NCI-H1105 (cell line): ENCODE measurements around the gene TRNAU1AP.
"Not testable (repeated sequence)": the region's sequence is repeated elsewhere in the genome, so short reads cannot be mapped to it uniquely, and the experiment has no call there.

ENCODE experiments used
- DNase-seq: peaks from one replicate; lab custom pipeline; 2025; lab: John Stamatoyannopoulos, UW

Gene TRNAU1AP

GRCh38 chr1:28521502-28522164 lies 31.3 kb upstream of the TRNAU1AP start:
- DNase-seq, result no peak

- not testable (repeated sequence) for DNase-seq
These were observed 30.3 kb upstream of the TRNAU1AP start for GRCh38 chr1:28522537-28522936.

GRCh38 chr1:28525002-28525642 lies 27.8 kb upstream of the TRNAU1AP start:
- not testable (repeated sequence) for DNase-seq

GRCh38 chr1:28526886-28527285 lies 26.0 kb upstream of the TRNAU1AP start:
- DNase-seq, result no peak

- no peak for DNase-seq
These were observed 22.4 kb upstream of the TRNAU1AP start for GRCh38 chr1:28530456-28530855.

GRCh38 chr1:28534671-28535070 lies 18.2 kb upstream of the TRNAU1AP start:
- no peak for DNase-seq

GRCh38 chr1:28535180-28535579 lies 17.7 kb upstream of the TRNAU1AP start:
- no peak for DNase-seq

DNA sequence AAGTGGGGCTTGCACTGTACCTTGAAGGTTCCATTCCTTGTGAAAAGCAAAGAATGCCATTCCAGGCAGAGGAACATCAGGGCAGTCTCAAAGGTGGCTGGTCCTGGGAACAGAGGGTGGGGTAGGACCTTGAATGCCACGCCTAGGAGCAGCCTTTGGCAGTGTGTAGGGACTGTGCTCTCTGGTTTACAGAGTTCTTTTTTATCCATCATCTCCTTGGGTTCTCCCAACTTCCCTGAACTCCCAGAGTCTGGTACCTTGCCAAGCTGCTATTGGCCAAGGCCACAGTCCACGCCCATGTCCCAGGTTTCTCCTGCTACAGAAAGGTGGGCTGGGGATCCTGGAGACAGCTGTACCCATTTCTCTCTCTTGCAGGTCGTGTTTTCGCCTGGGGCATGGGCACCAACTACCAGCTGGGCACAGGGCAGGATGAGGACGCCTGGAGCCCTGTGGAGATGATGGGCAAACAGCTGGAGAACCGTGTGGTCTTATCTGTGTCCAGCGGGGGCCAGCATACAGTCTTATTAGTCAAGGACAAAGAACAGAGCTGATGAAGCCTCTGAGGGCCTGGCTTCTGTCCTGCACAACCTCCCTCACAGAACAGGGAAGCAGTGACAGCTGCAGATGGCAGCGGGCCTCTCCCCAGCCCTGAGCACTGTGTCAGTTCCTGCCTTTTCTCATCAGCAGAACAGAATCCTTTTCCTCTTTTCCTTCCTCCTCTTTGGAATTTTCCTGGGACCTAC lies 15.3 kb upstream of the TRNAU1AP start:
- DNase-seq, result no peak

GRCh38 chr1:28538286-28538685 lies 14.6 kb upstream of the TRNAU1AP start:
- no peak for DNase-seq

DNA sequence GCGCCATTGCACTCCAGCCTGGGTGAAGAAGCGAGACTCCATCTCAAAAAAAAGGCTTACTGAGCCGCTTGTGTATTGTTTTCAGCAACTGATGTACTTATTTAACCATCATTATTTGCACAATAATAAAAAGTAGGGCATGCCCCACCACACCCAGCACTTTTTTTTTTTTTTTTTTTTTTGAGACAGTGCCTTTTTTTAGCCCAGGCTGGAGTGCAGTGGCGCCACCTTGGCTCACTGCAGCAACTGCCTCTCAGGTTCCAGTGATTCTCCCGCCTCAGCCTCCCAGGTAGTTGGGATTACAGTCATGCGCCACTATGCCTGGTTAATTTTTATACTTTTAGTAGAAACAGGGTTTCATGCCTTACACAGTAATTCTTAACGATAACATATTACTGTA lies 12.2 kb upstream of the TRNAU1AP start:
- no peak for DNase-seq

- DNase-seq, result not testable (repeated sequence)
These were observed 11.4 kb upstream of the TRNAU1AP start for GRCh38 chr1:28541414-28542015.

GRCh38 chr1:28545246-28545628 lies 7.6 kb upstream of the TRNAU1AP start:
- no peak for DNase-seq

- DNase-seq, result no peak
These were observed 4.6 kb upstream of the TRNAU1AP start for GRCh38 chr1:28548318-28548717.

DNA sequence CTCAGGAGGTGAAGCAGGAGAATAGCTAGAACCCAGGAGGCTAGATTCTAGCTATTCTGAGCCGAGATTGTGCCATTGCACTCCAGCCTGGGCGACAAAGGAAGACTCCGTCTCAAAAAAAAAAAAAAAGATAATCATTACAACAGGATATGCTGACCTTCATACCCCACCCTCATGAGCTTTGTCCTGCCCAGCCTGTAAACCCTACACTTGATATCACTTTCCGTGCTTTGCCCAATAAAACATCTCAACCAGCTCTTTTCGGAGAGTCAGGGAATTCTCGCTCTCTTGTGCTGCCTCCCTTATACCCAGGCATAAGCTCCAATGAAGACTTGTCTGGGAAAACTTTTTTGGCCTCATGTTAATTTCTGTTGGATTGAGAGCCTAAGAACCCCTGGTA lies 1.5 kb upstream of the TRNAU1AP start:
- DNase-seq, result no peak

DNA sequence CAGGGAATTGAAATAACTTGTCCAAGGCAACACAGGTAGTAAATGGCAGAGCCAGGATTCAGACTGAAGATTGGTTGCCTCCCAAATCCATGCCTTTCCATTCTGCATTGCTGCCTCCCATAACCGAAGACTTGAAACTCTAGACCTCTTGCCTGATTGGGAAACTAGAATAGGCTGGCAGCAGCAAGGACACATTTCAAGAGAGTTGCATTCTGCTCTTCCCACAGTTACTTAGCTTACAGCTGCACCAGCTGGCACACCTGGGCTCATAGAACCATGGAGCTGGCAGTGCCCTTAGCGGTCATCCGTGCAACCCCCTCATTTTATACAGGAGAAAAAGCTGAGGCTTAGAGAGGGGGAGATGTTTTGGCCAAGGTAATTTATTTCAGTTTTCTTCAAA lies 8.0 kb downstream of the TRNAU1AP start:
- DNase-seq, result no peak

DNA sequence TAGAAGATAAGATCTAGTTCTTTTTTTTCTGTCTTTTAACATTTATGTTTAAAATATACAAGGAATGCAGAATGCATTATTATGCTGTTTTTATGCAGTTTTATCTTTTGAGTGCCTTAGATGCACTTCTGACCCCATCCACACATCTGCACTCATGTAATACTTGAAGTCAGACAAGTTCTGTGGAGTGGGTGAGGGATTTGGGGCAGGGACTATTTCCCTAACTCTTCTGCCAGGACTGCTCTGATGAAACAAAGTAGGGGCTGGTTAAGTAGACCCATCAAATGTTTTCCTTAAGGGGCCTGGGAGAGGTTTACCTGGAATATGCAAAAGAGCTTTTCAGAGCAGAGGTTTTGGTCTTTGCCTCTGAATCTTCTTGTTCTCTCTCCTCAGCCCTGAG lies 11.4 kb downstream of the TRNAU1AP start:
- no peak for DNase-seq

- no peak for DNase-seq
These were observed 12.2 kb downstream of the TRNAU1AP start for GRCh38 chr1:28565040-28565439.

DNA sequence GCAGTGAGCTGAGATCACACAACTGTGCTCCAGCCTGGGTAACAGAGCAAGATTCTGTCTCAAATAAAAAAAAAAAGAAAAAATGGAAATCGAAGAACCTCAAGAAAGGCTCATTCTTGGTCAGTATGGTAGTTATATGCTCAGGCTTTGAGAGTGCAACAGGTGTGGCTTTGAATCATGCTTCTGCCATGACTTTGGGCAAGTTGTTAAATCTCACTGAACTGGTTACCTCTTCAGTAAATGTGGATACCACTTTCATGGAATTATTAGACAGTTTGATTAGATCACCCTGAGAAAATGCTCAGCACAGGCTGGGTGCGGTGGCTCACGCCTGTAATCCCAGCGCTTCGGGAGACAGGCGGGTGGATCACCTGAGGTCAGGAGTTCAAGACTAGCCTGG lies 12.8 kb downstream of the TRNAU1AP start:
- no peak for DNase-seq

GRCh38 chr1:28566931-28567330 lies 14.0 kb downstream of the TRNAU1AP start:
- DNase-seq, result no peak

GRCh38 chr1:28571911-28572310 lies 19.0 kb downstream of the TRNAU1AP start:
- no peak for DNase-seq

DNA sequence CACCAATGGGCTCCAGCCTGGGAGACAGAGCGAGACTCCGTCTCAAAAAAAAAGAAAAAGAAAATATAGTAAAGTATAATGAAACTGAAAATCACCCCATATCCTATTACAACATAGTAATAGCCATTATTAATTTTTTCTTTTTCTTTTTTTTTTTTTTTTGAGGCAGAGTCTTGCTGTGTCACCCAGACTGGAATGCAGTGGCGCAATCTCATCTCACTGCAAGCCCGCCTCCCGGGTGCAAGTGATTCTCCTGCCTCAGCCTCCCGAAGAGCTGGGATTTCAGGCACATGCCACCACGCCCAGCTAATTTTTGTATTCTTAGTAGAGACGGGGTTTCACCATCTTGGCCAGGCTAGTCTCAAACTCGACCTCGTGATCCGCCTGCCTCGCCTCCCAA lies 20.0 kb downstream of the TRNAU1AP start:
- DNase-seq, result not testable (repeated sequence)

DNA sequence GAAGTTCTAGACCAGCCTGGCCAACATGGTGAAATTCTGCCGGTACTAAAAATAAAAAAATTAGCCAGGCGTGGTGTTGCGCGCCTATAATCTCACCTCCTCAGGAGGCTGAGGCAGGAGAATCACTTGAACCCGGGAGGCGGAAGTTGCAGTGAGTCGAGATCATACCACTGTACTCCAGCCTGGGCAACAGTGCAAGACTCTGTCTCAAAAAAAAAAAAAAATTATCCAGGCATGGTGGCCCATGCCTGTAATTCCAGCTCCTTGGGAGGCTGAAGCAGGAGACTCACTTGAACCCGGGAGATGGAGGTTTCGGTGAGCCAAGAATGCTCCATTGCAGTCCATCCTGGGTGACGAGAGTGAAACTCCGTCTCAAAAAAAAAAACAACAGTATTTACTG lies 20.7 kb downstream of the TRNAU1AP start:
- DNase-seq, result no peak
